ENCODE results near the gene LARGE1.

DNA sequence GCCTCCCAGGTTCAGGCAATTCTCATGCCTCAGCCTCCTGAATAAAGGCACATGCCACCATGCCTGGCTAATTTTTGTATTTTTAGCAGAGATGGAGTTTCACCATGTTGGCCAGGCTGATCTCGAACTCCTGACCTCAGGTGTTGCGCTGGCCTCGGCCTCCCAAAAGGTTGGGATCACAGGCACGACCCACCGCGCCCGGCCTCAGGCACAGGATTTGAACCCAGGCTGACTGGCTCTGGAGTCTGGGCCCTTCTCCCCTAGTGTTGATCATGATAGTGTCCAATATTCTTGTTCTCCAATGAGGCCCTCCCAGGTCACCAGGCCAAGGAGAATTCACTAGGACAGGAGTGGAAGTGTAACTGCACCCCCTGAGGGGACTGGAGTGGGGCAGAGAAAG, 401.9 kb downstream of the LARGE1 start:
- TF ChIP-seq SMC3 (IDR thresholded peaks at IDR 0.05; ENCODE audit: low read length) (no peak), REST (IDR thresholded peaks at IDR 0.05; ENCODE audit: borderline replicate concordance in 1 of 2, low read depth in 1 of 2, low read length in 2 of 2) (no peak), ZNF12 (CRISPR knock-in tag; IDR thresholded peaks at IDR 0.05) (no peak), MTA1 (CRISPR knock-in tag; IDR thresholded peaks at IDR 0.05; ENCODE audit: borderline replicate concordance) (no peak), ZC3H4 (CRISPR knock-in tag; IDR thresholded peaks at IDR 0.05; ENCODE audit: borderline replicate concordance) (no peak)
